NCI-H2107 treated with DMSO at 0.1 percent for 48 hours (cell line): ENCODE measurements around the gene C1QB.
A peak's percentile ranks its signal among the peaks of the same experiment; 100 is the strongest.

Experiments
- DNase-seq: peaks from one replicate; lab custom pipeline; 2025; ENCODE audit not compliant: unreplicated experiment; lab: John Stamatoyannopoulos, UW

The C1QB gene

GRCh38 chr1:22633697-22634463 lies 19.2 kb upstream of the C1QB start:
- no peak for DNase-seq

GRCh38 chr1:22635436-22635835 lies 17.6 kb upstream of the C1QB start:
- DNase-seq, result no peak

GRCh38 chr1:22636353-22636752 lies 16.7 kb upstream of the C1QB start, which contains the start of gene C1QA:
Gene C1QA, plus strand, starts transcription at chr1:22636628. Its CDS starts 989 bp downstream, at chr1:22637617.
- no peak for DNase-seq

GRCh38 chr1:22636927-22637326 lies 16.1 kb upstream of the C1QB start:
- DNase-seq, result peak; percentile 57

GRCh38 chr1:22637907-22638445 lies 15.1 kb upstream of the C1QB start:
- no peak for DNase-seq

- no peak for DNase-seq
Observed at GRCh38 chr1:22638476-22639234, 14.4 kb upstream of the C1QB start.

GRCh38 chr1:22639286-22639685 lies 13.8 kb upstream of the C1QB start:
- DNase-seq, result no peak

- no peak for DNase-seq
Observed at GRCh38 chr1:22641247-22641646, 11.8 kb upstream of the C1QB start.

- peak; percentile 49 for DNase-seq
Observed at GRCh38 chr1:22641906-22642636, 11.0 kb upstream of the C1QB start.

GRCh38 chr1:22643381-22643780 lies 9.7 kb upstream of the C1QB start, which contains the start of gene C1QC:
Gene C1QC, plus strand, starts transcription at chr1:22643633. Its CDS starts 391 bp downstream, at chr1:22644024.
- DNase-seq, result no peak

GRCh38 chr1:22643928-22644327 lies 9.1 kb upstream of the C1QB start:
- no peak for DNase-seq

GRCh38 chr1:22645931-22646330 lies 7.1 kb upstream of the C1QB start:
- no peak for DNase-seq

- no peak for DNase-seq
Observed at GRCh38 chr1:22646384-22646783, 6.7 kb upstream of the C1QB start.

- DNase-seq, result no peak
Observed at GRCh38 chr1:22650089-22650693, 2.8 kb upstream of the C1QB start.

- DNase-seq, result no peak
Observed at GRCh38 chr1:22651941-22652856, 837 bp upstream of the C1QB start.

GRCh38 chr1:22654692-22655091 lies 1.7 kb downstream of the C1QB start:
- no peak for DNase-seq

GRCh38 chr1:22658385-22659163 lies 5.5 kb downstream of the C1QB start:
- no peak for DNase-seq

- no peak for DNase-seq
Observed at GRCh38 chr1:22660716-22661241, 7.7 kb downstream of the C1QB start.

GRCh38 chr1:22661880-22662279 lies 8.8 kb downstream of the C1QB start:
- no peak for DNase-seq
